ENCODE measurements around the gene PCDH9.

- TF ChIP-seq CTCF (IDR thresholded peaks at IDR 0.05 in 2 of 3, conservative IDR thresholded peaks at IDR 0.05 in 1 of 3; ENCODE audit: control insufficient read depth in 2 of 3, extremely low read depth in 1 of 3, insufficient read depth in 1 of 3, low read depth in 3 of 3, low read length in 3 of 3) = no peak
- TF ChIP-seq USF1 (IDR thresholded peaks at IDR 0.05; ENCODE audit: borderline replicate concordance, extremely low read length, insufficient read depth, low read depth, low read length) = no peak
- no peak for TF ChIP-seq TAF1 (IDR thresholded peaks at IDR 0.05; ENCODE audit: borderline replicate concordance, low read depth, low read length)
- no peak for TF ChIP-seq EZH2 (IDR thresholded peaks at IDR 0.05; ENCODE audit: borderline replicate concordance, control insufficient read depth, low read depth, low read length)
- TF ChIP-seq POLR2A (IDR thresholded peaks at IDR 0.05; ENCODE audit: low read depth, low read length) = no peak
- TF ChIP-seq USF2 (IDR thresholded peaks at IDR 0.05; ENCODE audit: borderline replicate concordance, low read depth, low read length) = no peak
- TF ChIP-seq IRF4 (IDR thresholded peaks at IDR 0.05; ENCODE audit: low read depth, low read length) = no peak
Measured at GRCh38 chr13:66560189-66560588, 669.9 kb downstream of the PCDH9 start.
